ENCODE data around the gene MEI1. TPM values are rescaled to one million over a fixed set of nuclear protein-coding genes. Genes with fewer than 3 reads are reported as not detected.
A peak's percentile ranks its signal among the peaks of the same experiment; 100 is the strongest.

MEI1 gene
- total RNA-seq, 3 donors from 2014 or later = 1.3 to 12.1 (median 4.3) TPM

- Histone ChIP-seq H3K4me1 (peaks cover 0 to 6% of the 10 kb centered on the region in 2 donors), H3K9me3 (no peaks in the 10 kb centered on the region), H3K27ac (peak within 1 kb of the TSS; percentile 97 to 98), H3K36me3 (no peaks in the 10 kb centered on the region), H3K4me3 (peak within 1 kb of the TSS; percentile 67 to 95 (median 81)), H3K27me3 (no peaks in the 10 kb centered on the region)
- TF ChIP-seq POLR2AphosphoS5 (IDR thresholded peaks at IDR 0.05) = peak; percentile 87 to 93 (median 90)
- TF ChIP-seq POLR2A (IDR thresholded peaks at IDR 0.05) = peak; percentile 40
- TF ChIP-seq CTCF (IDR thresholded peaks at IDR 0.05) = peak in 2 of 3 donors; percentile 11 to 26
- intact Hi-C loops (cut with DNase I; ENCODE audit: low total_unique reads) = no loop called here
- DNase-seq (ENCODE audit: low spot score in 2 of 2) = peak; percentile 83 to 89
Measured at GRCh38 chr22:41688365-41689211, 10.7 kb upstream of the MEI1 start, which contains the start of gene SNU13. SNU13 (minus strand) TSS chr22:41688867; CDS start chr22:41688796, 71 bp downstream.

- Histone ChIP-seq H3K9me3 (no peaks in the 10 kb centered on the region), H3K4me1 (peaks cover 0 to 6% of the 10 kb centered on the region in 2 donors), H3K4me3 (no peak overlapping the region), H3K27me3 (no peaks in the 10 kb centered on the region), H3K27ac (no peak overlapping the region), H3K36me3 (no peaks in the 10 kb centered on the region)
- DNase-seq (ENCODE audit: low spot score in 2 of 2) = no peak
- intact Hi-C loops (cut with DNase I; ENCODE audit: low total_unique reads) = no loop called here
- TF ChIP-seq POLR2A (IDR thresholded peaks at IDR 0.05) (no peak), CTCF (IDR thresholded peaks at IDR 0.05) (no peak), POLR2AphosphoS5 (IDR thresholded peaks at IDR 0.05) (no peak)
Measured at GRCh38 chr22:41690476-41690875, 8.8 kb upstream of the MEI1 start.

- Histone ChIP-seq H3K4me3 (no peak overlapping the region), H3K27ac (no peak overlapping the region), H3K27me3 (no peaks in the 10 kb centered on the region), H3K9me3 (no peaks in the 10 kb centered on the region), H3K36me3 (no peaks in the 10 kb centered on the region), H3K4me1 (peaks cover 4 to 16% of the 10 kb centered on the region in 2 donors)
- DNase-seq (ENCODE audit: low spot score in 2 of 2) = no peak
- TF ChIP-seq POLR2A (IDR thresholded peaks at IDR 0.05) = no peak
- intact Hi-C loops (cut with DNase I; ENCODE audit: low total_unique reads) = no loop called here
Measured at GRCh38 chr22:41695211-41695610, 4.1 kb upstream of the MEI1 start.

- H3K4me3 ChIP-seq = no peak overlapping the region
- peak overlapping the region; percentile 3 to 67 for H3K27ac ChIP-seq
- peaks cover 4 to 16% of the 10 kb centered on the region in 2 donors for H3K4me1 ChIP-seq
- H3K27me3 ChIP-seq = no peaks in the 10 kb centered on the region
- no peak for TF ChIP-seq POLR2AphosphoS5 (IDR thresholded peaks at IDR 0.05)
- no peak for DNase-seq (ENCODE audit: low spot score in 2 of 2)
- no peaks in the 10 kb centered on the region for H3K36me3 ChIP-seq
- H3K9me3 ChIP-seq = no peaks in the 10 kb centered on the region
- intact Hi-C loops (cut with DNase I; ENCODE audit: low total_unique reads) = no loop called here
Measured at GRCh38 chr22:41696703-41697102, 2.6 kb upstream of the MEI1 start.

GRCh38 chr22:41697126-41697775 is 2.1 kb upstream of the MEI1 start:
- Histone ChIP-seq H3K4me3 (peak overlapping the region; percentile 18 to 51 (median 35)), H3K27me3 (no peaks in the 10 kb centered on the region), H3K9me3 (no peaks in the 10 kb centered on the region), H3K36me3 (no peaks in the 10 kb centered on the region), H3K4me1 (peaks cover 4 to 16% of the 10 kb centered on the region in 2 donors), H3K27ac (peak overlapping the region; percentile 3 to 67)
- DNase-seq (ENCODE audit: low spot score in 2 of 2) = peak; percentile 76 to 89
- TF ChIP-seq CTCF (IDR thresholded peaks at IDR 0.05) (peak; percentile 91 to 95 (median 94)), POLR2AphosphoS5 (IDR thresholded peaks at IDR 0.05) (peak in 2 of 3 donors; percentile 21 to 28), POLR2A (IDR thresholded peaks at IDR 0.05) (no peak)
- intact Hi-C loops (cut with DNase I; ENCODE audit: low total_unique reads) = no loop called here

GRCh38 chr22:41700108-41700364 is 733 bp downstream of the MEI1 start:
- no peak overlapping the region for H3K27ac ChIP-seq
- no peak overlapping the region for H3K4me3 ChIP-seq
- no peak for TF ChIP-seq POLR2A (IDR thresholded peaks at IDR 0.05)
- no peak for TF ChIP-seq CTCF (IDR thresholded peaks at IDR 0.05)
- no peak for TF ChIP-seq POLR2AphosphoS5 (IDR thresholded peaks at IDR 0.05)
- no peaks in the 10 kb centered on the region for H3K36me3 ChIP-seq
- no peaks in the 10 kb centered on the region for H3K9me3 ChIP-seq
- H3K27me3 ChIP-seq = no peaks in the 10 kb centered on the region
- no peak for DNase-seq (ENCODE audit: low spot score in 2 of 2)
- H3K4me1 ChIP-seq = peaks cover 4 to 16% of the 10 kb centered on the region in 2 donors
- intact Hi-C loops (cut with DNase I; ENCODE audit: low total_unique reads) = no loop called here
